HG03159 (cell line): ENCODE measurements around the gene DPF3.

ENCODE experiments used
- ATAC-seq: cut with Tn5 transposase; IDR thresholded peaks from one replicate; pipeline ENCODE4 v1.9.1; 2021; ENCODE audit warnings: mild to moderate bottlenecking, moderate library complexity; ENCODE audit not compliant: unreplicated experiment

Gene DPF3

GRCh38 chr14:72893636-72894322 lies at the start of gene DPF3:
DPF3 (minus strand) TSS chr14:72894101; CDS start chr14:72894088, 13 bp downstream.
- ATAC-seq: peak; percentile 98

- no peak for ATAC-seq
These were observed 49.0 kb upstream of the DPF3 start for GRCh38 chr14:72942934-72943333.

GRCh38 chr14:72941286-72941985 lies 47.5 kb upstream of the DPF3 start:
- ATAC-seq: no peak

GRCh38 chr14:72939630-72940029 lies 45.7 kb upstream of the DPF3 start:
- ATAC-seq: no peak

- no peak for ATAC-seq
These were observed 39.0 kb upstream of the DPF3 start for GRCh38 chr14:72932893-72933292.

- ATAC-seq: no peak
These were observed 35.6 kb upstream of the DPF3 start for GRCh38 chr14:72929316-72930080.

- no peak for ATAC-seq
These were observed 35.0 kb upstream of the DPF3 start for GRCh38 chr14:72928872-72929271.

GRCh38 chr14:72926292-72927028 lies 32.6 kb upstream of the DPF3 start, which contains the start of gene DCAF4:
DCAF4 (plus strand) TSS chr14:72926464; CDS start chr14:72937979, 11,515 bp downstream.
- ATAC-seq: peak; percentile 98

- peak; percentile 18 for ATAC-seq
These were observed 32.0 kb upstream of the DPF3 start for GRCh38 chr14:72925815-72926291.

GRCh38 chr14:72925171-72925759 lies 31.4 kb upstream of the DPF3 start:
- no peak for ATAC-seq

GRCh38 chr14:72924337-72924736 lies 30.4 kb upstream of the DPF3 start:
- no peak for ATAC-seq

- ATAC-seq: no peak
These were observed 27.5 kb upstream of the DPF3 start for GRCh38 chr14:72921396-72921795.

GRCh38 chr14:72920008-72920407 lies 26.1 kb upstream of the DPF3 start:
- no peak for ATAC-seq

GRCh38 chr14:72917094-72917802 lies 23.3 kb upstream of the DPF3 start:
- no peak for ATAC-seq

GRCh38 chr14:72916174-72916573 lies 22.3 kb upstream of the DPF3 start:
- ATAC-seq: no peak

- ATAC-seq: no peak
These were observed 19.9 kb upstream of the DPF3 start for GRCh38 chr14:72913809-72914208.

GRCh38 chr14:72909163-72909562 lies 15.3 kb upstream of the DPF3 start:
- ATAC-seq: no peak

- no peak for ATAC-seq
These were observed 14.0 kb upstream of the DPF3 start for GRCh38 chr14:72907886-72908285.

- no peak for ATAC-seq
These were observed 13.0 kb upstream of the DPF3 start for GRCh38 chr14:72906879-72907278.

GRCh38 chr14:72906316-72906715 lies 12.4 kb upstream of the DPF3 start:
- no peak for ATAC-seq
